ENCODE measurements around the gene ZNF362.

The ZNF362 gene

DNA sequence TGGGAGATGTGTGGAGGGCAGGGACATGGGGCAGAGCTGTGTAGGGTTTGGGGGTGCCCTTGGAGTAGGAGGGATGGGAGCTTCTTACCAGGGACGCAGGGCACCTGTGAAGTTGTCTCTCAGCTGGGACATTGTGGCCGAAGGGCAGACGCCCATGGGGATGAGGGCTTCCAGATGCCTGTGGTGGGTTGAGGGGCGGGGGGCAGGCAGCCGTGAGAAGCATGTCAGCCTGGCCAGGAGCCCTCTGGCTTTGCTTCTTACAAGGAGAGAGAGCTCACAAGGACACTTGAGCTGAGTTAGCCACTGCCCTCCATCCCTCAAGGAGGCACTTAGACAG lies 56.1 kb downstream of the ZNF362 start:
- TF ChIP-seq, protein P1, sequence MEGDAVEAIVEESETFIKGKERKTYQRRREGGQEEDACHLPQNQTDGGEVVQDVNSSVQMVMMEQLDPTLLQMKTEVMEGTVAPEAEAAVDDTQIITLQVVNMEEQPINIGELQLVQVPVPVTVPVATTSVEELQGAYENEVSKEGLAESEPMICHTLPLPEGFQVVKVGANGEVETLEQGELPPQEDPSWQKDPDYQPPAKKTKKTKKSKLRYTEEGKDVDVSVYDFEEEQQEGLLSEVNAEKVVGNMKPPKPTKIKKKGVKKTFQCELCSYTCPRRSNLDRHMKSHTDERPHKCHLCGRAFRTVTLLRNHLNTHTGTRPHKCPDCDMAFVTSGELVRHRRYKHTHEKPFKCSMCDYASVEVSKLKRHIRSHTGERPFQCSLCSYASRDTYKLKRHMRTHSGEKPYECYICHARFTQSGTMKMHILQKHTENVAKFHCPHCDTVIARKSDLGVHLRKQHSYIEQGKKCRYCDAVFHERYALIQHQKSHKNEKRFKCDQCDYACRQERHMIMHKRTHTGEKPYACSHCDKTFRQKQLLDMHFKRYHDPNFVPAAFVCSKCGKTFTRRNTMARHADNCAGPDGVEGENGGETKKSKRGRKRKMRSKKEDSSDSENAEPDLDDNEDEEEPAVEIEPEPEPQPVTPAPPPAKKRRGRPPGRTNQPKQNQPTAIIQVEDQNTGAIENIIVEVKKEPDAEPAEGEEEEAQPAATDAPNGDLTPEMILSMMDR (IDR thresholded peaks at IDR 0.05; ENCODE audit: low read depth, low read length), result no peak
- H3K4me3 ChIP-seq (ENCODE audit: low read depth, low read length), result no peak overlapping the region

DNA sequence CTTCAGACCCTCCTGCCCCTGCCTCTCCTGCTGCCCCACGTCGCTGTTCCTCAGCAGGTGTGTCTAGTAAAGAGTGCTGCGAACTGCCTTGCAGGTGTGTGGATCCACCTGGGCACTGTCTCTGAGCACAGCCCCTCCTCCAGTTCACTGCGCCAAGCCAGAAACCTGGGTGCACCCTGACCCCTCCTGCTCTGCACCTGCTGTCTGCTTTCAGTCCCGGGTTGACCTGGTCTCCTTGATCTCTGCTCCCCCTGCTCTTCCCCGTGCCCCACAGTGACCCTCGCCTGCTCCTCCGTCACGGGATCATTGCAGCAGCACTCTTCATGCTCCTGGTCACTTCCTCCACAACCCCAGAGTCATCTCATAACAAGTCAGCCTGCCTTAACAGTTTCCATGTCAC lies 58.1 kb downstream of the ZNF362 start:
- TF ChIP-seq, protein P1 (IDR thresholded peaks at IDR 0.05; ENCODE audit: low read depth, low read length), result no peak
- no peak overlapping the region for H3K4me3 ChIP-seq (ENCODE audit: low read depth, low read length)

DNA sequence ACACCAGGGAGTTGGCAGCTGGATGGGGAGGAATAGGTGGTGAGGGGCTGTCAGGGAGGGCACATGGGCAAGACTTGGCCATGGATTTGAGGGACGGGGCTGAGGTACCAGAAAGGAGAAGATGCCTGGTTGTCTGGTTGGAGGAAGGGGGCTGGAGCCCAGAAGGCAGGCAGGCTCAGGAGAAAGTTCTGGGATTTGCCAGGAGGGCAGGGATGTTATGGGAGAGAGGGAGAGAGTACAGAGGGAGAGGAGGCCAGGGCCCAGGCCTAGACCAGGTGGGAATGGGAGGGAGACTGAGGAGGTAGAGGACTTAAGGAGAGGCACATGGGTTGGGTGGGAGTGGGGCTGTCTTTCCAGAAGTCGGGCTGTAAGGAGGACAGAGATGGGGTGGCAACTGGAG lies 60.3 kb downstream of the ZNF362 start:
- no peak overlapping the region for H3K4me3 ChIP-seq (ENCODE audit: low read depth, low read length)
- TF ChIP-seq, protein P1 (IDR thresholded peaks at IDR 0.05; ENCODE audit: low read depth, low read length), result no peak

DNA sequence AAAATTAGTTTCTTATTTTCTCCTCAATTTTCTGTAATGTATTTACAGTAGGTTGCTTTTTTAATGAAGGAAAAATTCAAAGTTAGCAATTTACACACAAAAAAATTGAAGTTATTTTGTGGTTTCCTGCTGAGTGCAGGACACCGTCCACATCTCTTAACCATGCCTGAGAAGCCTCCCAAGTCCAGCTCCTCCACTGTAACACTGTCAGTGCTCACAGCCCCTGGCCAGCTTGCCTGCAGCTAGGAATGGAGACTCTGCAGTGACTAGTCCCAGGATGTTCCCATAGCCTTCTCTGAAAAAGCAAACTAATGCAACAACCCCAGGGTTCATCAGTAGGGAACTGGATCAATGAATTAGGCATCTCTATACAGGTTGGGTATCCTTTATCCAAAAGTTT lies 61.1 kb downstream of the ZNF362 start:
- TF ChIP-seq, protein P1 (IDR thresholded peaks at IDR 0.05; ENCODE audit: low read depth, low read length), result no peak

DNA sequence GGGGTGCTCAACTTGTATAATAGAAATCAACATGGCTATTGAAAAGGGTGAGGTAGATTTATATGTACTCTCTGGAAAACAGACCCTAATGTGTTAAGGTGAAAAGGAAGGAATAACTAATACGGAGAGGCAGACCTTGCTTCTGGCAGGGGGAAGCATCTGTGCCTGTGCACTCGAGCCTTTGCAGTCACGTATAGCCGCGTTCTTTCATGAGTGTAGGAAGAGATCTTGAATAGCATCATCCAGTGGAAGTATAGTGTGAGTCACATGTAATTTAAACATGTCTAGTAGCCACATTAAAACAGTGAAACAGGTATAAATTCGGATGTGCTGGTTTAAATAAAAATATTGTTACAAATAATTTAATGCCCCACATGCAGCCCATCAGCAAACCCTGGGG lies 61.7 kb downstream of the ZNF362 start:
- no peak overlapping the region for H3K4me3 ChIP-seq (ENCODE audit: low read depth, low read length)
- TF ChIP-seq, protein P1 (IDR thresholded peaks at IDR 0.05; ENCODE audit: low read depth, low read length), result no peak

More for the DNA sequence above, 61.1 kb downstream of the ZNF362 start:
- no peak overlapping the region for H3K4me3 ChIP-seq (ENCODE audit: low read depth, low read length)

DNA sequence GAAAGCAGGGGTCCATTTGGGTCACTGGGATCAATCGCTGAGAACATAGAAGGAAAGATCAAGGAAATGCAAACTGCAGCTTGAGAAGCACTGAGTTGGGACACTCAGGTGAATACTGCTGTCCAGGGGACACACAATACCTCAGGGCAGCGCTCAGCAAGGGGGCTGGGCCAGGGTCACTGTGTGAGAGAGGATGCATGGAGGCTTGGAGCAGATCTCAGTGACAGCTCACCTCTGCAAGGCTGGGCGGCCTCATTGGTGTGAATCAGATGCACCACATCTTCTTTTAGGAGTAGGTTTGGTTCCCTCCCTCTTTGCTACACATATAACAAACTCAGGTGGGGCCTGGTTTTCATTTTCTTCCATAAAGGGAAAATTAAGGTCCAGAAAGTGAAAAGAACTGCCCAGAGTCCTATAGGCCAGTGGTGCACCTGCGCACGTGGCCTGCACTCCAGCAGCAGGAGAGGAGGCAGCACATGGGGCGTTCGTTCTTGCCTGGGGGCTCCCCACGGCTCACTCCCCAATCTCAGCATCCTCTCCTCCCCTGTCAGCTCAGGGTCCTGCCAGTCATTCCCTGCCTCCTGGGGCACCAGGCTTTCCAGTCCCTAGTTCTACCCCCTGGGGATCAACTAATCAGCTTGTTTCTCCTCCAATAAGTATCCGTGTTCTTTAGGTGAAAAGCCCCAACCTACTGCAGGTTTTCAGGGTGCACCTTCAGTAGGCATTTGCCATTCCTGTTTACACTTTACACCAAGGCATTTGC lies 63.1 kb downstream of the ZNF362 start:
- H3K4me3 ChIP-seq (ENCODE audit: low read depth, low read length), result no peak overlapping the region
- TF ChIP-seq, protein P1 (IDR thresholded peaks at IDR 0.05; ENCODE audit: low read depth, low read length), result no peak

DNA sequence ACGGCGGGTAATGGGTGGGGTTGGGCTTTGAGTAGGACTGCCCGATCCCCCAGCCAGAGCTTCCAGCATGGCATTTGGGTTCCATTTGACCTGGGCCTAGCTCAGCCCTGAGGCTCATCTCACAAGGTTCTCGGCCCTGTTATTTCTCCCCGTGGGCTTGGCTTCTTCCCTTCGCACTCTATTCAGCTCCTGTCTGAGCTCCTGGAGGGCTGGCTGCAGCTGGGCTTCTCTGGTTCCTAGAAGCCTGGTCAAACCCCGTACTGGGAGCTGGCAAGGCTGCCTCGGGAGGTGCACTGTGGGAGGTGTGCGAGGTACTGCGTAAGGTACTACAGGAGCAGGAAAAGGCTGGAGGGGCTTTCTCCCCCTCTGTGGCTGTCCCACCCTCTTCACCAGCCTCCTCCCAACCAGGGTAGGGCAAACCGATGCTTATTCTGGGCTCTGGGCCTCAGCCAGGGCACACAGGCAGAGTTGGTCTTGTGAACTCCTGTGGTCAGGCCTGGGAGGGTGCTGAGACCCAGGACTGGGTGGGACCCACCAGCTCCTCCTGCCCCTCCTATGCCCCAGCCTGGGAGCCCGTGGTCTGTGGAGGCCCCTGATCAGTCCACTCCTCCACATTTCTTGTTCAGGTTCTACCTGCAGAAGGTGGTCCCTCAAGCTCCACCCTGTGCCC lies 63.8 kb downstream of the ZNF362 start:
- TF ChIP-seq, protein P1 (IDR thresholded peaks at IDR 0.05; ENCODE audit: low read depth, low read length), result no peak
- no peak overlapping the region for H3K4me3 ChIP-seq (ENCODE audit: low read depth, low read length)

All from WI38 (cell line).